ENCODE results near the gene HPCA.

DNA sequence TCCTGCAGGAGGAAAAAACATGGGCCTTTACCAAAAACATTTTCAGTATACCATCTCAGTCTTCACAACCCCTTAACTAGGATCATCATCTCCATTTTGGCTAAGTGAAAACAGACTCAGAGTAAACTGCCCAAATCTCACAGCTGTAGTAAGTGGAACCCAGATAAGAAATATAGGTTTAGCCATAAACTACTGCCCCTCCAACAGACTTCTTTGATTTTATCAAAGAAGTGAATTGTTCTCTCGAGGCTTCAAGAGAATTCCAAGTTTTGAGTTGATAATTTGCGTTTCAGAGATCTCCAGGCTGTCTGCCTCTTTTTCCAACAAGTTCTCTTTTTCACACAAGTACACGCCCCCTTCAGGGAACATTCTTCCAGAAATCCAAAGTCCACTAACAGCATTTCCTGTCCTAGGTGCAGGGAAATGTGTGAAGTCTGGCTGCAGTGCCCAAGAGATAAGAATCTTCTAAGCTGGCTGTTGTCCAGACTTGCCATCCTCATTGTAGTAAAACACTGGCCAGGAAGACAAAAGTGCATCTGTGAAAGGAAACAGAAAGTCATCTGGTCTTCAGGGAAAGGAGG is 47.5 kb downstream of the HPCA start:
- TF ChIP-seq EZH2 (IDR thresholded peaks at IDR 0.05; ENCODE audit: low read length, missing control alignments), result no peak
- TF ChIP-seq, protein P1, sequence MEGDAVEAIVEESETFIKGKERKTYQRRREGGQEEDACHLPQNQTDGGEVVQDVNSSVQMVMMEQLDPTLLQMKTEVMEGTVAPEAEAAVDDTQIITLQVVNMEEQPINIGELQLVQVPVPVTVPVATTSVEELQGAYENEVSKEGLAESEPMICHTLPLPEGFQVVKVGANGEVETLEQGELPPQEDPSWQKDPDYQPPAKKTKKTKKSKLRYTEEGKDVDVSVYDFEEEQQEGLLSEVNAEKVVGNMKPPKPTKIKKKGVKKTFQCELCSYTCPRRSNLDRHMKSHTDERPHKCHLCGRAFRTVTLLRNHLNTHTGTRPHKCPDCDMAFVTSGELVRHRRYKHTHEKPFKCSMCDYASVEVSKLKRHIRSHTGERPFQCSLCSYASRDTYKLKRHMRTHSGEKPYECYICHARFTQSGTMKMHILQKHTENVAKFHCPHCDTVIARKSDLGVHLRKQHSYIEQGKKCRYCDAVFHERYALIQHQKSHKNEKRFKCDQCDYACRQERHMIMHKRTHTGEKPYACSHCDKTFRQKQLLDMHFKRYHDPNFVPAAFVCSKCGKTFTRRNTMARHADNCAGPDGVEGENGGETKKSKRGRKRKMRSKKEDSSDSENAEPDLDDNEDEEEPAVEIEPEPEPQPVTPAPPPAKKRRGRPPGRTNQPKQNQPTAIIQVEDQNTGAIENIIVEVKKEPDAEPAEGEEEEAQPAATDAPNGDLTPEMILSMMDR (conservative IDR thresholded peaks at IDR 0.05 in 1 of 2, IDR thresholded peaks at IDR 0.05 in 1 of 2; ENCODE audit: low read depth in 1 of 2, low read length in 2 of 2), result no peak
